ENCODE measurements around the gene SIAE. TPM values are rescaled to one million over a fixed set of nuclear protein-coding genes. Genes with fewer than 3 reads are reported as not detected.

Gene SIAE
- total RNA-seq, 6 donors from 2014 or later: 21.6 to 42.7 (median 29.3) TPM

GRCh38 chr11:124618863-124619262 is 54.7 kb downstream of the SIAE start:
- DNase-seq: no peak
- TF ChIP-seq EP300 (IDR thresholded peaks at IDR 0.05) (no peak), CTCF (IDR thresholded peaks at IDR 0.05) (no peak), POLR2AphosphoS5 (IDR thresholded peaks at IDR 0.05) (no peak), POLR2A (IDR thresholded peaks at IDR 0.05) (no peak)
- H3K27ac ChIP-seq: no peak overlapping the region
- ATAC-seq (ENCODE audit: low FRiP score in 2 of 2): no peak
- H3K36me3 ChIP-seq: no peaks in the 10 kb centered on the region
- WGBS, 2 donors: 74 to 84% methylated on average over 5 of the region's 5 CpGs
- no peak overlapping the region for H3K4me3 ChIP-seq
- no peaks in the 10 kb centered on the region for H3K27me3 ChIP-seq
- no peaks in the 10 kb centered on the region for H3K9me3 ChIP-seq
- peaks cover 6 to 12% (median 10%) of the 10 kb centered on the region in 4 donors for H3K4me1 ChIP-seq

- 70 to 71% methylated on average over 9 to 10 of the region's 10 CpGs for WGBS, 2 donors
These were observed 60.8 kb downstream of the SIAE start for GRCh38 chr11:124612567-124613246.

GRCh38 chr11:124612045-124612444 is 61.5 kb downstream of the SIAE start:
- Histone ChIP-seq H3K4me3 (no peak overlapping the region), H3K4me1 (no peaks in the 10 kb centered on the region), H3K36me3 (no peaks in the 10 kb centered on the region), H3K27me3 (no peaks in the 10 kb centered on the region), H3K9me3 (no peaks in the 10 kb centered on the region), H3K27ac (no peak overlapping the region)
- DNase-seq: no peak
- ATAC-seq (ENCODE audit: low FRiP score in 2 of 2): no peak
- 41 to 44% methylated on average over 3 of the region's 3 CpGs for WGBS, 2 donors
- TF ChIP-seq POLR2A (IDR thresholded peaks at IDR 0.05) (no peak), POLR2AphosphoS5 (IDR thresholded peaks at IDR 0.05) (no peak), CTCF (IDR thresholded peaks at IDR 0.05) (no peak), EP300 (IDR thresholded peaks at IDR 0.05) (no peak)

More at GRCh38 chr11:124612567-124613246, 60.8 kb downstream of the SIAE start:
- TF ChIP-seq POLR2AphosphoS5 (IDR thresholded peaks at IDR 0.05) (no peak), CTCF (IDR thresholded peaks at IDR 0.05) (no peak), POLR2A (IDR thresholded peaks at IDR 0.05) (no peak), EP300 (IDR thresholded peaks at IDR 0.05) (no peak)
- Histone ChIP-seq H3K4me1 (no peaks in the 10 kb centered on the region), H3K36me3 (no peaks in the 10 kb centered on the region), H3K9me3 (no peaks in the 10 kb centered on the region), H3K27ac (no peak overlapping the region), H3K27me3 (no peaks in the 10 kb centered on the region), H3K4me3 (no peak overlapping the region)
- ATAC-seq (ENCODE audit: low FRiP score in 2 of 2): peak in 1 of 2 donors; percentile 31
- DNase-seq: no peak

GRCh38 chr11:124611064-124611463 is 62.5 kb downstream of the SIAE start, which contains the start of gene PANX3:
Gene PANX3 (plus strand): TSS chr11:124611428. CDS start chr11:124611557, 129 bp downstream.
- no peak within 1 kb of the TSS for H3K27ac ChIP-seq
- H3K36me3 ChIP-seq: no peaks in the 10 kb centered on the region
- no peaks in the 10 kb centered on the region for H3K9me3 ChIP-seq
- H3K4me3 ChIP-seq: no peak within 1 kb of the TSS
- no peak for TF ChIP-seq POLR2AphosphoS5 (IDR thresholded peaks at IDR 0.05)
- TF ChIP-seq EP300 (IDR thresholded peaks at IDR 0.05): no peak
- TF ChIP-seq CTCF (IDR thresholded peaks at IDR 0.05): no peak
- TF ChIP-seq POLR2A (IDR thresholded peaks at IDR 0.05): no peak
- no peaks in the 10 kb centered on the region for H3K27me3 ChIP-seq
- 78 to 83% methylated on average over 3 to 5 of the region's 5 CpGs for WGBS, 2 donors
- DNase-seq (no peak), ATAC-seq (ENCODE audit: low FRiP score in 2 of 2) (peak in 1 of 2 donors; percentile 61)
- no peaks in the 10 kb centered on the region for H3K4me1 ChIP-seq

- TF ChIP-seq POLR2A (IDR thresholded peaks at IDR 0.05) (no peak), CTCF (IDR thresholded peaks at IDR 0.05) (no peak), EP300 (IDR thresholded peaks at IDR 0.05) (no peak), POLR2AphosphoS5 (IDR thresholded peaks at IDR 0.05) (no peak)
- DNase-seq: no peak
- Histone ChIP-seq H3K36me3 (no peaks in the 10 kb centered on the region), H3K4me1 (no peaks in the 10 kb centered on the region), H3K4me3 (no peak overlapping the region), H3K9me3 (no peaks in the 10 kb centered on the region), H3K27ac (no peak overlapping the region), H3K27me3 (no peaks in the 10 kb centered on the region)
- ATAC-seq (ENCODE audit: low FRiP score in 2 of 2): no peak
- WGBS, 2 donors: 78 to 79% methylated on average over 2 of the region's 2 CpGs
These were observed 63.2 kb downstream of the SIAE start for GRCh38 chr11:124610295-124610694.
